A172 (cell line): ENCODE measurements around the gene ZNF22. TPM values are rescaled to one million over a fixed set of nuclear protein-coding genes. Genes with fewer than 3 reads are reported as not detected.

Experiments used
- DNase-seq: peaks from one replicate; pipeline ENCODE4 v3.0.0-alpha.2; 2015; ENCODE audit warnings: low spot score
- total RNA-seq: library from RNA; depleted of rRNA; stranded (reverse); fragments of >200 nt; shearing (Covaris generic); gene quantifications from 2 replicates; pipeline ENCODE4 v1.2.3, GENCODE V29; 2014; rRNA removed

ZNF22 gene
- 7.0 and 7.9 TPM in 2 replicates for total RNA-seq

GRCh38 chr10:45000752-45001380 is at the start of gene ZNF22:
Gene ZNF22, plus strand, starts transcription at chr10:45000923. Its CDS starts 2,446 bp downstream, at chr10:45003369.
- DNase-seq = no peak

GRCh38 chr10:44951576-44952226 is 49.0 kb upstream of the ZNF22 start:
- no peak for DNase-seq

GRCh38 chr10:44952779-44953231 is 47.9 kb upstream of the ZNF22 start:
- no peak for DNase-seq

GRCh38 chr10:44954042-44954441 is 46.7 kb upstream of the ZNF22 start:
- DNase-seq = no peak

GRCh38 chr10:44954962-44955361 is 45.8 kb upstream of the ZNF22 start:
- DNase-seq = no peak

- no peak for DNase-seq
Observed at GRCh38 chr10:44955413-44956070, 45.2 kb upstream of the ZNF22 start.

- no peak for DNase-seq
Observed at GRCh38 chr10:44956226-44956625, 44.5 kb upstream of the ZNF22 start.

- DNase-seq = no peak
Observed at GRCh38 chr10:44956717-44957706, 43.7 kb upstream of the ZNF22 start.

- peak; percentile 79 for DNase-seq
Observed at GRCh38 chr10:44958196-44958897, 42.4 kb upstream of the ZNF22 start.

- no peak for DNase-seq
Observed at GRCh38 chr10:44958898-44959246, 41.9 kb upstream of the ZNF22 start.

GRCh38 chr10:44959247-44960087 is 41.3 kb upstream of the ZNF22 start, which contains the start of gene RASSF4:
Gene RASSF4, plus strand, starts transcription at chr10:44959802. Its CDS starts 10,401 bp downstream, at chr10:44970203.
- DNase-seq = peak; percentile 74

GRCh38 chr10:44960088-44960460 is 40.6 kb upstream of the ZNF22 start:
- no peak for DNase-seq

- DNase-seq = no peak
Observed at GRCh38 chr10:44960482-44961229, 40.1 kb upstream of the ZNF22 start.

- DNase-seq = no peak
Observed at GRCh38 chr10:44961230-44961571, 39.5 kb upstream of the ZNF22 start.

- DNase-seq = no peak
Observed at GRCh38 chr10:44961931-44962750, 38.6 kb upstream of the ZNF22 start.

GRCh38 chr10:44962870-44963738 is 37.6 kb upstream of the ZNF22 start:
- DNase-seq = peak; percentile 58

GRCh38 chr10:44963772-44964633 is 36.7 kb upstream of the ZNF22 start:
- peak; percentile 60 for DNase-seq
